Neuronal stem cell (in vitro differentiated cells): ENCODE measurements around the gene CMPK2.

ENCODE experiments used
- DNase-seq: peaks from one replicate; pipeline ENCODE4 v3.0.0-alpha.2; 2013; ENCODE audit warnings: low spot score
- H2AFZ ChIP-seq: one replicate; pipeline ENCODE4 v1.6.1; 2013; ENCODE audit warnings: mild to moderate bottlenecking, low read length, inconsistent platforms
- H2AK5ac ChIP-seq: 2 replicates; pipeline ENCODE4 v1.6.1; 2013; ENCODE audit warnings: low read depth, mild to moderate bottlenecking, inconsistent platforms, low read length, moderate library complexity, mixed read lengths
- H2BK120ac ChIP-seq: 2 replicates; pipeline ENCODE4 v1.6.1; 2013; ENCODE audit warnings: low read depth, mild to moderate bottlenecking, inconsistent platforms, low read length, moderate library complexity, mixed read lengths
- H2BK12ac ChIP-seq: one replicate; pipeline ENCODE4 v1.6.1; 2013; ENCODE audit warnings: low read length, inconsistent platforms
- H2BK15ac ChIP-seq: 2 replicates; pipeline ENCODE4 v1.6.1; 2013; ENCODE audit warnings: mild to moderate bottlenecking, low read length, inconsistent platforms, mixed read lengths
- H2BK5ac ChIP-seq: one replicate; pipeline ENCODE4 v1.6.1; 2013; ENCODE audit warnings: inconsistent platforms, mild to moderate bottlenecking, low read length, moderate library complexity
- H3K14ac ChIP-seq: one replicate; pipeline ENCODE4 v1.6.1; 2013; ENCODE audit warnings: low read length, inconsistent platforms
- H3K18ac ChIP-seq: 2 replicates; pipeline ENCODE4 v1.6.1; 2013; ENCODE audit warnings: low read length, inconsistent platforms
- H3K23ac ChIP-seq: 2 replicates; pipeline ENCODE4 v1.6.1; 2013; ENCODE audit warnings: low read depth, mild to moderate bottlenecking, mixed read lengths, low read length, inconsistent platforms; ENCODE audit not compliant: poor library complexity
- H3K27ac ChIP-seq: replicated peaks from 3 replicates; pipeline ENCODE4 v1.5.1; 2013; ENCODE audit warnings: low read length, inconsistent platforms
- H3K27me3 ChIP-seq, 3 experiments: 2 replicates each; pipeline ENCODE4 v1.6.1; 2013; ENCODE audit warnings: low read length in 3 of 3, mild to moderate bottlenecking in 2 of 3, inconsistent platforms in 1 of 3, low read depth in 1 of 3, mixed read lengths in 1 of 3, moderate library complexity in 1 of 3; ENCODE audit not compliant: control insufficient read depth in 3 of 3, insufficient read depth in 3 of 3
- H3K36me3 ChIP-seq, 2 donors: replicated peaks in 1 of 2; 2 replicates each; pipeline ENCODE4 v1.6.1; 2013; ENCODE audit warnings: low read length in 2 of 2; ENCODE audit not compliant: control insufficient read depth in 2 of 2, insufficient read depth in 2 of 2
- H3K4ac ChIP-seq: 2 replicates; pipeline ENCODE4 v1.6.1; 2013; ENCODE audit warnings: inconsistent platforms, mild to moderate bottlenecking, low read length, moderate library complexity
- H3K4me1 ChIP-seq, 2 donors: 1 replicate in 1 of 2; 2 replicates in 1 of 2; pipeline ENCODE4 v1.6.1; 2013; ENCODE audit warnings: low read length in 2 of 2, low read depth in 1 of 2; ENCODE audit not compliant: control insufficient read depth in 2 of 2, insufficient read depth in 1 of 2
- H3K4me2 ChIP-seq: one replicate; pipeline ENCODE4 v1.6.1; 2013; ENCODE audit warnings: mild to moderate bottlenecking, low read length, inconsistent platforms; ENCODE audit not compliant: insufficient read depth, poor library complexity, severe bottlenecking
- H3K4me3 ChIP-seq, 2 donors: 2 replicates each; pipeline ENCODE4 v1.5.1; 2013; ENCODE audit warnings: low read length in 2 of 2, mild to moderate bottlenecking in 2 of 2, inconsistent platforms in 1 of 2, moderate library complexity in 1 of 2
- H3K79me1 ChIP-seq: one replicate; pipeline ENCODE4 v1.6.1; 2013; ENCODE audit warnings: low read depth, mild to moderate bottlenecking, inconsistent platforms, low read length, moderate library complexity
- H3K9ac ChIP-seq: one replicate; pipeline ENCODE4 v1.6.1; 2013; ENCODE audit warnings: mild to moderate bottlenecking, low read depth, low read length, inconsistent platforms; ENCODE audit not compliant: poor library complexity
- H3K9me3 ChIP-seq, 2 donors: replicated peaks in 1 of 2; 2 replicates each; pipeline versions ENCODE3 to v1.6.1; 2013; ENCODE audit warnings: low read length in 2 of 2, mild to moderate bottlenecking in 2 of 2, inconsistent platforms in 1 of 2, low read depth in 1 of 2, mixed read lengths in 1 of 2, moderate library complexity in 1 of 2; ENCODE audit not compliant: control insufficient read depth in 2 of 2, insufficient read depth in 1 of 2
- H4K8ac ChIP-seq: one replicate; pipeline ENCODE4 v1.6.1; 2013; ENCODE audit warnings: low read depth, mild to moderate bottlenecking, inconsistent platforms, low read length, moderate library complexity
- H4K91ac ChIP-seq: one replicate; pipeline ENCODE4 v1.6.1; 2013; ENCODE audit warnings: low read length, low read depth, mild to moderate bottlenecking, inconsistent platforms; ENCODE audit not compliant: poor library complexity
- WGBS, 2 donors: extraction: QIAGEN DNeasy Blood & Tissue Kit; methylation state at CpG; one replicate each; pipeline ENCODE4 v1.1.7; 2013; ENCODE audit warnings: missing lambda C conversion rate in 2 of 2, mixed read lengths in 1 of 2; ENCODE audit not compliant: insufficient read length in 2 of 2, insufficient replicate concordance in 1 of 2; ENCODE audit errors: extremely low coverage in 2 of 2; 5-methylcytosine and 5-hydroxymethylcytosine counted together

CMPK2 gene

GRCh38 chr2:6883448-6884122, 17.9 kb upstream of the CMPK2 start:
- H3K36me3 ChIP-seq, result no peaks in the 10 kb centered on the region
- no CpG with 5 or more reads among the region's 7 CpGs for WGBS, 2 donors

GRCh38 chr2:6881516-6881915, 15.8 kb upstream of the CMPK2 start:
- no peak overlapping the region for H2AFZ ChIP-seq
- no peak overlapping the region for H3K18ac ChIP-seq
- no peaks in the 10 kb centered on the region for H3K36me3 ChIP-seq
- no peaks in the 10 kb centered on the region for H3K4me1 ChIP-seq
- no peak overlapping the region for H2BK5ac ChIP-seq
- H3K9ac ChIP-seq, result no peak overlapping the region
- DNase-seq, result no peak
- H3K23ac ChIP-seq, result no peak overlapping the region
- H3K27me3 ChIP-seq, result peaks cover 0 to 5% (median 0%) of the 10 kb centered on the region in 3 experiments
- H4K91ac ChIP-seq, result no peak overlapping the region
- H2BK15ac ChIP-seq, result no peak overlapping the region
- no peak overlapping the region for H2AK5ac ChIP-seq
- H3K4ac ChIP-seq, result no peak overlapping the region
- H3K27ac ChIP-seq, result no peak overlapping the region
- no peak overlapping the region for H2BK12ac ChIP-seq
- H3K79me1 ChIP-seq, result no peaks in the 10 kb centered on the region
- no peak overlapping the region for H3K4me3 ChIP-seq
- H4K8ac ChIP-seq, result no peak overlapping the region
- no peak overlapping the region for H3K14ac ChIP-seq
- no peak overlapping the region for H2BK120ac ChIP-seq
- H3K4me2 ChIP-seq, result no peak overlapping the region
- H3K9me3 ChIP-seq, result peaks cover 2 to 3% of the 10 kb centered on the region in 2 donors
- WGBS, 2 donors, result no CpG with 5 or more reads among the region's 5 CpGs

More at GRCh38 chr2:6883448-6884122, 17.9 kb upstream of the CMPK2 start:
- peaks cover 0 to 3% (median 0%) of the 10 kb centered on the region in 3 experiments for H3K27me3 ChIP-seq
- H3K79me1 ChIP-seq, result no peaks in the 10 kb centered on the region
- H3K9ac ChIP-seq, result no peak overlapping the region
- H3K9me3 ChIP-seq, result peaks cover 2 to 3% of the 10 kb centered on the region in 2 donors
- no peak overlapping the region for H2AK5ac ChIP-seq
- H3K4me1 ChIP-seq, result no peaks in the 10 kb centered on the region
- H3K14ac ChIP-seq, result no peak overlapping the region
- no peak overlapping the region for H3K4me2 ChIP-seq
- H2AFZ ChIP-seq, result no peak overlapping the region
- no peak overlapping the region for H3K23ac ChIP-seq
- H2BK5ac ChIP-seq, result no peak overlapping the region
- H2BK120ac ChIP-seq, result no peak overlapping the region
- H3K27ac ChIP-seq, result no peak overlapping the region
- H3K4me3 ChIP-seq, result no peak overlapping the region
- no peak overlapping the region for H2BK15ac ChIP-seq
- no peak overlapping the region for H3K4ac ChIP-seq
- no peak overlapping the region for H4K8ac ChIP-seq
- no peak for DNase-seq
- no peak overlapping the region for H4K91ac ChIP-seq
- H2BK12ac ChIP-seq, result no peak overlapping the region
- H3K18ac ChIP-seq, result no peak overlapping the region

- WGBS, 2 donors, result no CpG with 5 or more reads among the region's 1 CpG
- Histone ChIP-seq H3K4me1 (no peaks in the 10 kb centered on the region), H3K9me3 (peaks cover 2 to 3% of the 10 kb centered on the region in 2 donors), H3K4me2 (no peak overlapping the region), H3K4me3 (no peak overlapping the region), H2BK12ac (no peak overlapping the region), H2BK15ac (no peak overlapping the region), H2BK5ac (no peak overlapping the region), H3K14ac (no peak overlapping the region), H4K8ac (no peak overlapping the region), H3K18ac (no peak overlapping the region), H2AFZ (no peak overlapping the region), H3K9ac (no peak overlapping the region), H3K27me3 (peaks cover 0 to 5% (median 0%) of the 10 kb centered on the region in 3 experiments), H3K36me3 (no peaks in the 10 kb centered on the region), H2BK120ac (no peak overlapping the region), H4K91ac (no peak overlapping the region), H3K23ac (no peak overlapping the region), H3K27ac (no peak overlapping the region), H3K79me1 (no peaks in the 10 kb centered on the region), H2AK5ac (no peak overlapping the region), H3K4ac (no peak overlapping the region)
- no peak for DNase-seq
These were observed 15.3 kb upstream of the CMPK2 start for GRCh38 chr2:6881046-6881445.

GRCh38 chr2:6880200-6880733, 14.6 kb upstream of the CMPK2 start:
- Histone ChIP-seq H3K9me3 (peaks cover 2 to 5% of the 10 kb centered on the region in 2 donors), H3K18ac (no peak overlapping the region), H3K27ac (no peak overlapping the region), H2BK12ac (no peak overlapping the region), H3K27me3 (peaks cover 0 to 5% (median 0%) of the 10 kb centered on the region in 3 experiments), H3K4ac (no peak overlapping the region), H3K9ac (no peak overlapping the region), H3K36me3 (no peaks in the 10 kb centered on the region), H4K91ac (no peak overlapping the region), H4K8ac (no peak overlapping the region), H3K14ac (no peak overlapping the region), H2BK15ac (no peak overlapping the region), H2BK120ac (no peak overlapping the region), H3K4me2 (no peak overlapping the region), H3K79me1 (no peaks in the 10 kb centered on the region), H3K23ac (no peak overlapping the region), H3K4me3 (no peak overlapping the region), H2BK5ac (no peak overlapping the region), H2AFZ (no peak overlapping the region), H3K4me1 (no peaks in the 10 kb centered on the region), H2AK5ac (no peak overlapping the region)
- WGBS, 2 donors, result no CpG with 5 or more reads among the region's 2 CpGs
- DNase-seq, result no peak
